Suprapubic skin (tissue), 3 donors: ENCODE measurements around the gene MMD.

ENCODE experiments used
- CTCF ChIP-seq, 2 donors: fragments of 200-600 bp in 1 of 2; fragments of 450-650 bp in 1 of 2; sonication (generic) in 1 of 2; IDR thresholded peaks; one replicate each; pipeline ENCODE4 v1.5.1; 2016 to 2019; ENCODE audit warnings: antibody characterized with exemption in 2 of 2, mild to moderate bottlenecking in 1 of 2, moderate library complexity in 1 of 2
- POLR2AphosphoS5 ChIP-seq, 3 donors: sonication (generic); formaldehyde crosslinking; IDR thresholded peaks; one replicate each; pipeline ENCODE4 v1.6.1; 2017; ENCODE audit warnings: antibody characterized with exemption in 3 of 3

GRCh38 chr17:55394357-55395021, 27.1 kb downstream of the MMD start:
- TF ChIP-seq POLR2AphosphoS5 (IDR thresholded peaks at IDR 0.05) (no peak), CTCF (IDR thresholded peaks at IDR 0.05) (no peak)
